ENCODE data around the gene UBAP2. TPM values are rescaled to one million over a fixed set of nuclear protein-coding genes. Genes with fewer than 3 reads are reported as not detected.
A peak's percentile ranks its signal among the peaks of the same experiment; 100 is the strongest.
"Not testable (repeated sequence)": the region's sequence is repeated elsewhere in the genome, so short reads cannot be mapped to it uniquely, and the experiment has no call there.

The UBAP2 gene
- total RNA-seq, 5 donors from 2014 or later (not counting 1 experiment from before 2014, with no cell fraction given): 32.9 to 38.1 (median 36.7) TPM

DNA sequence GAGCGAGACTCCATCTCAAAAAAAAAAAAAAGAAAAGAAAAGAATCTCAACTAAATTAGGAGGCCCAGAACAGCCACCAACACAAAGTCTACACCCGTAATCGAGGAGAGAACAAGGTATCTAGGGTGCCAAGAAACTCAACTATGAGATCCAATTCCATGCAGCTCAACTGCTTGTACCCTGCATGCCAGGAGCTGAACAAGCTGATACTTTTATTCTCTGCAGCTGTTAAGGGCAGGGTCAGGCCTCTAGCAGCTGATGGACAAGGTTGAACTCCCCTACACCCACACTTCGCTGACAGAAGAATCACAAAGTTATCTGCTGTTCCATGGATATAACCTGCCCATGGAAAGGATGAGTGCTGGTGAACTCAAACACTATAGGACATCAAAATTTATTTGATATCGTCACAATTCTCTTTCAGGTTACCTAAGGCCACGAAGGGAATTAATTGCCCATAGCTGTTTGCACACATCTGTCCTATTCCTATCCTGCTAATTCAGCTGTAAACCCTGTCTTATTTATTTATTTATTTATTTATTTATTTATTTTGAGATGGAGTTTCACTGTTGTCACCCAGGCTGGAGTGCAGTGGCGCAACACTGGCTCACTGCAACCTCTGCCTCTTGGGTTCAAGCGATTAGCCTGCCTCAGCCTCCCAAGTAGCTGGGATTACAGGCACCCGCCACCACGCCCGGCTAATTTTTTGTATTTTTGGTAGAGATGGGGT lies 20.7 kb downstream of the UBAP2 start:
- WGBS (ENCODE audit: insufficient coverage): 100% methylated on average over 7 of the region's 11 CpGs
- Mint-ChIP-seq H3K27me3 (no peaks in the 10 kb centered on the region), H3K4me3 (no peak overlapping the region), H3K36me3 (peaks cover 4% of the 10 kb centered on the region), H3K27ac (no peak overlapping the region), H3K9me3 (no peaks in the 10 kb centered on the region), H3K4me1 (peaks cover 23 to 27% (median 26%) of the 10 kb centered on the region in 3 donors)
- Histone ChIP-seq H3K27me3 (replicated peaks in 1 of 2; ENCODE audit: control insufficient read depth in 2 of 2, extremely low read depth in 1 of 2, insufficient read depth in 2 of 2, low read length in 1 of 2) (no peaks in the 10 kb centered on the region), H3K36me3 (ENCODE audit: control insufficient read depth in 2 of 2, extremely low read depth in 1 of 2, insufficient read depth in 1 of 2, low read length in 1 of 2) (peaks cover 0 to 8% of the 10 kb centered on the region in 2 donors), H3K9me3 (no peaks in the 10 kb centered on the region), H3K4me3 (ENCODE audit: control insufficient read depth in 1 of 2, extremely low read depth in 1 of 2, low read length in 1 of 2) (no peak overlapping the region), H3K27ac (ENCODE audit: low read length) (no peak overlapping the region), H3K4me1 (ENCODE audit: control insufficient read depth in 1 of 2, extremely low read depth in 1 of 2, insufficient read depth in 2 of 2, low read length in 2 of 2) (peaks cover 0 to 2% of the 10 kb centered on the region in 2 experiments)
- DNase-seq (no peak), ATAC-seq (replicated peaks in 1 of 4) (no peak)
- CTCF ChIA-PET: no interaction called here
- POLR2A ChIA-PET: no interaction called here

DNA sequence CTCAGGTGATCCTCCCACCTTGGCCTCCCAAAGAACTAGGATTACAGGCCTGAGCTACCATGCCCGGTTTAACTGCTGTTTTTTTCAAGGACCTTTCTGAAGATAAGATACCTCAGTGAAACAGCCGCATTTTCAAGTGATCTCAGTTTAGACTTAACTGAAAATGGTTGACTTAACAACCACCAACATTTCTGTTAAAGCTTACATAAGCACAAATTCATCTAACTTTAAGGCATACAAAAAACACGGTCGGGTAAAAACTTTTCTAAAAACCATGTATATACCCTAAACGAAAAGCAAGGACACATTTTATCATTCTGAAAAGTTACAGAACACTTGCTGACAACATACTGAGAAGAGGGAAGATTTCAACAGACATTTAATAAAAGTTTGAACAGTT lies 22.9 kb downstream of the UBAP2 start:
- ATAC-seq (replicated peaks in 1 of 4) (no peak), DNase-seq (no peak)
- ChIA-PET POLR2A (no interaction called here), CTCF (interaction anchor here in 1 of 2 donors (0.7 kb wide), 1 partner anchor 279 kb away, joined by 3 read pairs; no protein-coding TSS in a partner anchor)
- peaks cover 0 to 3% of the 10 kb centered on the region in 2 donors for H3K36me3 ChIP-seq (ENCODE audit: control insufficient read depth in 2 of 2, extremely low read depth in 1 of 2, insufficient read depth in 1 of 2, low read length in 1 of 2)
- H3K27me3 Mint-ChIP-seq: no peaks in the 10 kb centered on the region
- H3K4me3 ChIP-seq (ENCODE audit: control insufficient read depth in 1 of 2, extremely low read depth in 1 of 2, low read length in 1 of 2): no peak overlapping the region
- peak overlapping the region in 1 of 2 donors; percentile 60 for H3K27ac Mint-ChIP-seq
- no peaks in the 10 kb centered on the region for H3K36me3 Mint-ChIP-seq
- no peaks in the 10 kb centered on the region for H3K9me3 ChIP-seq
- no peaks in the 10 kb centered on the region for H3K9me3 Mint-ChIP-seq
- H3K4me3 Mint-ChIP-seq: no peak overlapping the region
- 100% methylated on average over 1 of the region's 5 CpGs for WGBS (ENCODE audit: insufficient coverage)
- peaks cover 16 to 23% (median 18%) of the 10 kb centered on the region in 3 donors for H3K4me1 Mint-ChIP-seq
- no peak overlapping the region for H3K27ac ChIP-seq (ENCODE audit: low read length)
- no peaks in the 10 kb centered on the region for H3K27me3 ChIP-seq (replicated peaks in 1 of 2; ENCODE audit: control insufficient read depth in 2 of 2, extremely low read depth in 1 of 2, insufficient read depth in 2 of 2, low read length in 1 of 2)
- H3K4me1 ChIP-seq (ENCODE audit: control insufficient read depth in 1 of 2, extremely low read depth in 1 of 2, insufficient read depth in 2 of 2, low read length in 2 of 2): peaks cover 0 to 2% of the 10 kb centered on the region in 2 experiments

DNA sequence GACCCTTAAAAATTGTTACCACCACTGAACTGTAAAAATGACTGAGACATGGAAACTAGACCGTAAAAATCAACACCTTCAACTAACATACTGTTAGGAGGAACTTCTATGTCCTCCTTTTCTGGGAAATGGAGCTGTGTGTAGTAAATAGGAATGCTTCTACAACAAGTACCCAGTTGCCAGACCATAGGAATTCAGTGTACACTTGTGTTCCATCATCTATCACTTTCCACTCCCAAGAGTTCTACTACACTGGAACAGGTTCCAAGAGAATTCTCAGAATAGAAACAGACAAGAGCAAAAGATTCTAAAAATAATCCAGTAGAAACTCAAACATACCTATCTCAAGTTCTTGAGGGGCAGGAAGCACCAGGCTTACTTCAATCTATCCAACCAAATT lies 23.6 kb downstream of the UBAP2 start:
- Mint-ChIP-seq H3K9me3 (no peaks in the 10 kb centered on the region), H3K36me3 (no peaks in the 10 kb centered on the region), H3K27me3 (no peaks in the 10 kb centered on the region), H3K4me3 (no peak overlapping the region), H3K4me1 (peaks cover 16 to 25% (median 19%) of the 10 kb centered on the region in 3 donors), H3K27ac (no peak overlapping the region)
- CTCF ChIA-PET: interaction anchor here (0.7 kb wide), 2 partner anchors 21 to 278 kb away, joined by 3 to 6 read pairs; no protein-coding TSS in a partner anchor
- DNase-seq (no peak), ATAC-seq (replicated peaks in 1 of 4) (no peak)
- POLR2A ChIA-PET: interaction anchor here in 1 of 2 donors (0.7 kb wide), 1 partner anchor 874 kb away, joined by 5 read pairs; no protein-coding TSS in a partner anchor
- peaks cover 0 to 3% of the 10 kb centered on the region in 2 donors for H3K36me3 ChIP-seq (ENCODE audit: control insufficient read depth in 2 of 2, extremely low read depth in 1 of 2, insufficient read depth in 1 of 2, low read length in 1 of 2)
- no peak overlapping the region for H3K27ac ChIP-seq (ENCODE audit: low read length)
- no peaks in the 10 kb centered on the region for H3K9me3 ChIP-seq
- WGBS (ENCODE audit: insufficient coverage): no CpG with 5 or more reads among the region's 1 CpG
- no peaks in the 10 kb centered on the region for H3K27me3 ChIP-seq (replicated peaks in 1 of 2; ENCODE audit: control insufficient read depth in 2 of 2, extremely low read depth in 1 of 2, insufficient read depth in 2 of 2, low read length in 1 of 2)
- H3K4me1 ChIP-seq (ENCODE audit: control insufficient read depth in 1 of 2, extremely low read depth in 1 of 2, insufficient read depth in 2 of 2, low read length in 2 of 2): peaks cover 0 to 2% of the 10 kb centered on the region in 2 experiments
- no peak overlapping the region for H3K4me3 ChIP-seq (ENCODE audit: control insufficient read depth in 1 of 2, extremely low read depth in 1 of 2, low read length in 1 of 2)

DNA sequence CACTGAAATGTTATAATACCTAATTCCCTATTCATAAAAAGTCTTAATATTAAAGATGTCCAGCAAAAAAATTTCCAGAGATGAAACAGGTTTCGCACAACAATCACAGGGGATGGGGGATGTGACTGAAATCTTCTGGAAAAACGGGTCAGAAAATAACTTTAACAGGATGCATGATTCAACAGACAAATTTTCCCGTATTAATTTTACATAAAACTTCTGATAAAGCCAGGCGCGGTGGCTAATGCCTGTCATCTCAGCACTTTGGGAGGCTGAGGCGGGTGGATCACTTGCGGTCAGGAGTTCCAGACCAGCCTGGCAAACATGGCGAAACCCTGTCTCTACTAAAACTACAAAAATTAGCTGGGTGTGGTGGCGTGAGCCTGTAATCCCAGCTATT lies 24.2 kb downstream of the UBAP2 start:
- CTCF ChIA-PET; H3K4me1 ChIP-seq (ENCODE audit: control insufficient read depth in 1 of 2, extremely low read depth in 1 of 2, insufficient read depth in 2 of 2, low read length in 2 of 2); H3K36me3 ChIP-seq (ENCODE audit: control insufficient read depth in 2 of 2, extremely low read depth in 1 of 2, insufficient read depth in 1 of 2, low read length in 1 of 2); H3K36me3 Mint-ChIP-seq; H3K27ac Mint-ChIP-seq; ATAC-seq (replicated peaks in 1 of 4); H3K9me3 ChIP-seq; H3K4me3 Mint-ChIP-seq; H3K27ac ChIP-seq (ENCODE audit: low read length); H3K27me3 ChIP-seq (replicated peaks in 1 of 2; ENCODE audit: control insufficient read depth in 2 of 2, extremely low read depth in 1 of 2, insufficient read depth in 2 of 2, low read length in 1 of 2); H3K27me3 Mint-ChIP-seq; H3K4me3 ChIP-seq (ENCODE audit: control insufficient read depth in 1 of 2, extremely low read depth in 1 of 2, low read length in 1 of 2); H3K9me3 Mint-ChIP-seq; DNase-seq: not testable (repeated sequence)
- peaks cover 18 to 26% (median 20%) of the 10 kb centered on the region in 3 donors for H3K4me1 Mint-ChIP-seq
- 97% methylated on average over 6 of the region's 9 CpGs for WGBS (ENCODE audit: insufficient coverage)
- POLR2A ChIA-PET: interaction anchor here in 1 of 2 donors (0.7 kb wide), 1 partner anchor 135 kb away, joined by 3 read pairs; no protein-coding TSS in a partner anchor

DNA sequence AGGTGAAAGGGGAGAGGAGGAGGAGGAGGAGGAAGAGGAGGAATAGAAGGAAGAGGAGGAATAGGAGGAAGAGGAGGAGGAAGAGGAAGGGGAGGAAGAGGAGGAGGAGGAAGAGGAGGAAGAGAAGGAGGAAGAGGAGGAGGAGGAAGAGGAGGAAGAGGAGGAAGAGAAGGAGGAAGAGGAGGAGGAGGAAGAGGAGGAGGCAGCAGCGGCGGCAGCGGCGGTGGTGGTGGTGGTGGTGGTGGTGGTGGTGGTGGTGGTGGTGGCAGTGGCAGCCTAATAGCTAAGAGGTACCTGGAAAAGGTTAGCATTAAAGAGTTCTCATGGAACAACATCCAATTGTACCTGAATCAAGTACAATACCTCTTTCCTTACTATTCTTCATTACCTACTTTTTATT lies 32.5 kb downstream of the UBAP2 start:
- no peaks in the 10 kb centered on the region for H3K4me1 ChIP-seq (ENCODE audit: control insufficient read depth in 1 of 2, extremely low read depth in 1 of 2, insufficient read depth in 2 of 2, low read length in 2 of 2)
- peaks cover 0 to 6% of the 10 kb centered on the region in 2 donors for H3K36me3 ChIP-seq (ENCODE audit: control insufficient read depth in 2 of 2, extremely low read depth in 1 of 2, insufficient read depth in 1 of 2, low read length in 1 of 2)
- Mint-ChIP-seq H3K4me1 (peaks cover 5 to 8% (median 7%) of the 10 kb centered on the region in 3 donors), H3K36me3 (peaks cover 19% of the 10 kb centered on the region), H3K27ac (no peak overlapping the region), H3K27me3 (no peaks in the 10 kb centered on the region), H3K4me3 (no peak overlapping the region), H3K9me3 (no peaks in the 10 kb centered on the region)
- no peaks in the 10 kb centered on the region for H3K9me3 ChIP-seq
- ChIA-PET POLR2A (no interaction called here), CTCF (no interaction called here)
- ATAC-seq (replicated peaks in 1 of 4) (no peak), DNase-seq (no peak)
- no peak overlapping the region for H3K27ac ChIP-seq (ENCODE audit: low read length)
- WGBS (ENCODE audit: insufficient coverage): no CpG with 5 or more reads among the region's 4 CpGs
- no peak overlapping the region for H3K4me3 ChIP-seq (ENCODE audit: control insufficient read depth in 1 of 2, extremely low read depth in 1 of 2, low read length in 1 of 2)
- no peaks in the 10 kb centered on the region for H3K27me3 ChIP-seq (replicated peaks in 1 of 2; ENCODE audit: control insufficient read depth in 2 of 2, extremely low read depth in 1 of 2, insufficient read depth in 2 of 2, low read length in 1 of 2)

DNA sequence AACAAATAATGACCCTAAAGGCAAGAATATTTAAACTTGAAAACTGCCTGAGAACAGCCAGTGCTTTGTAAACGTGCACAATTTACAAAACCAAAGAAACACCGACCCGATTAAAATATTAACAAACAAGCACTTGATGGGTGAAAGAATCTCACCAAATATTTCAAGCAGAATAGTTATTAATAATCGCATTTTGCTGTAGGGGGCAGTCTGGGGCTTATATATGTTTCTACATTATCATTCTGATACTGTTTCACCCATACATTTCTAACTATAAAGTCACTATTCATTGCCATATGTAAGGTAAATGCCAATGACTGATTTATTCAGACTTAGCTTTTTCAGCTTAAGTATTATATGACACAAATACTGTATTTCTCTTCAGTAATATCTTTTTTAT lies 37.7 kb downstream of the UBAP2 start:
- CTCF ChIA-PET: interaction anchor here in 1 of 2 donors (1.0 to 1.6 kb wide), 2 partner anchors 22 to 63 kb away, joined by 4 to 6 read pairs; no protein-coding TSS in a partner anchor

More for the DNA sequence above, 37.7 kb downstream of the UBAP2 start:
- Mint-ChIP-seq H3K27ac (no peak overlapping the region), H3K4me1 (no peaks in the 10 kb centered on the region), H3K36me3 (peaks cover 26% of the 10 kb centered on the region), H3K9me3 (no peaks in the 10 kb centered on the region), H3K27me3 (no peaks in the 10 kb centered on the region), H3K4me3 (no peak overlapping the region)
- no peaks in the 10 kb centered on the region for H3K9me3 ChIP-seq
- H3K36me3 ChIP-seq (ENCODE audit: control insufficient read depth in 2 of 2, extremely low read depth in 1 of 2, insufficient read depth in 1 of 2, low read length in 1 of 2): peaks cover 8 to 9% of the 10 kb centered on the region in 2 donors
- ATAC-seq (replicated peaks in 1 of 4) (no peak), DNase-seq (peak in 4 of 35 experiments; percentile 16 to 47 (median 19))
- no peaks in the 10 kb centered on the region for H3K27me3 ChIP-seq (replicated peaks in 1 of 2; ENCODE audit: control insufficient read depth in 2 of 2, extremely low read depth in 1 of 2, insufficient read depth in 2 of 2, low read length in 1 of 2)
- H3K4me3 ChIP-seq (ENCODE audit: control insufficient read depth in 1 of 2, extremely low read depth in 1 of 2, low read length in 1 of 2): no peak overlapping the region
- no peaks in the 10 kb centered on the region for H3K4me1 ChIP-seq (ENCODE audit: control insufficient read depth in 1 of 2, extremely low read depth in 1 of 2, insufficient read depth in 2 of 2, low read length in 2 of 2)
- WGBS (ENCODE audit: insufficient coverage): no CpG with 5 or more reads among the region's 4 CpGs
- POLR2A ChIA-PET: no interaction called here
- H3K27ac ChIP-seq (ENCODE audit: low read length): no peak overlapping the region

All from T-cell (primary cell).